GM15510 (cell line): ENCODE data around the gene TRAIP.

ENCODE experiments used
- POLR2A ChIP-seq: IDR thresholded peaks from 3 replicates; pipeline ENCODE4 v1.6.1; 2011; ENCODE audit warnings: borderline replicate concordance; ENCODE audit not compliant: insufficient read length; ENCODE audit errors: extremely low read depth

Gene TRAIP

GRCh38 chr3:49845694-49846093, 10.7 kb downstream of the TRAIP start:
- no peak for TF ChIP-seq POLR2A

- no peak for TF ChIP-seq POLR2A
Measured at GRCh38 chr3:49844464-49845183, 11.7 kb downstream of the TRAIP start.

- no peak for TF ChIP-seq POLR2A
Measured at GRCh38 chr3:49842843-49843517, 13.4 kb downstream of the TRAIP start.

GRCh38 chr3:49841806-49842205, 14.6 kb downstream of the TRAIP start:
- TF ChIP-seq POLR2A: no peak

GRCh38 chr3:49841126-49841696, 15.2 kb downstream of the TRAIP start:
- no peak for TF ChIP-seq POLR2A

- no peak for TF ChIP-seq POLR2A
Measured at GRCh38 chr3:49840388-49840787, 16.0 kb downstream of the TRAIP start.

GRCh38 chr3:49839193-49839809, 17.1 kb downstream of the TRAIP start:
- TF ChIP-seq POLR2A: no peak

- no peak for TF ChIP-seq POLR2A
Measured at GRCh38 chr3:49831341-49831740, 25.0 kb downstream of the TRAIP start.

- TF ChIP-seq POLR2A: no peak
Measured at GRCh38 chr3:49826016-49826415, 30.3 kb downstream of the TRAIP start.

GRCh38 chr3:49813497-49814174, 42.7 kb downstream of the TRAIP start, which contains the start of gene UBA7:
TSS of gene UBA7 (minus strand) at chr3:49813953. CDS start at chr3:49813787, 166 bp downstream.
- TF ChIP-seq POLR2A: peak; percentile 37

GRCh38 chr3:49812916-49813496, 43.4 kb downstream of the TRAIP start:
- TF ChIP-seq POLR2A: no peak

GRCh38 chr3:49807431-49808114, 48.8 kb downstream of the TRAIP start:
- TF ChIP-seq POLR2A: no peak

GRCh38 chr3:49806850-49807249, 49.5 kb downstream of the TRAIP start:
- no peak for TF ChIP-seq POLR2A
